GM10248 (cell line): ENCODE data around the gene NEK4.
A peak's percentile ranks its signal among the peaks of the same experiment; 100 is the strongest.

Experiments
- CTCF ChIA-PET: fragments of 300-600 bp; sonication (Branson Sonifier 250); formaldehyde crosslinking; extraction: SDS; loops from one replicate; lab custom pipeline; 2021; ENCODE audit warnings: antibody characterized with exemption; lab: Yijun Ruan, JAX
- POLR2A ChIA-PET: fragments of 350-650 bp; sonication (Branson Sonifier 250); formaldehyde crosslinking; extraction: SDS; loops from one replicate; lab custom pipeline; 2020; ENCODE audit warnings: antibody characterized with exemption; lab: Yijun Ruan, JAX
- DNase-seq: peaks from one replicate; pipeline ENCODE4 v3.0.0; 2012; ENCODE audit errors: extremely low spot score
- CTCF ChIP-seq: IDR thresholded peaks from 2 replicates; pipeline ENCODE4 v1.5.1; 2012; ENCODE audit warnings: mild to moderate bottlenecking, low read depth; ENCODE audit errors: extremely low read depth, missing control alignments, control extremely low read depth

Gene NEK4

DNA sequence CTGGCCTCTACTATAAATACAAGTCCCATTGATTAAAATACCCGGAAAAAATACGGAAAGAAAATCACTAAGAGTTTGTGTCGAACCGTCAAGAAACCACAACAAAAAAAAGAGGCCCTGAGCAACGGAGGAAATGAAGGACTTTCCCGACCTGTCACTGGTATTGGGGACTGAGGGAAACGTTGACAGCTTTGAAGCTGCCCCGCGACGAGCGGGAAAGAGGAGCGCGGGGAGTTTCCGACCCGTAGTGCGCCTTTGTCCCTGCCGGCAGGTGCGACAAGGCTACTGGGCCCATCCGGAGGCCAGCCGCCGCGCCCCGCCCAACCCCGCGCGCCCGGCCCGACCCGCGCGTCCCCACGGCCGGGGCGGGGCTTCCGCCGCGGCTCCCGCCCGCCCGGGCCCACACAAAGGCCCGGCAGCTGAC is 85.4 kb downstream of the NEK4 start:
- peak; percentile 94 for DNase-seq
- no peak for TF ChIP-seq CTCF
- ChIA-PET POLR2A (interaction anchor here (0.9 kb wide), 1 partner anchor 14 kb away, joined by 3 read pairs; no protein-coding TSS in a partner anchor), CTCF (interaction anchor here (2.1 kb wide), 1 partner anchor 23 kb away, joined by 6 read pairs; no protein-coding TSS in a partner anchor)

GRCh38 chr3:52684184-52684583 is 86.6 kb downstream of the NEK4 start:
- POLR2A ChIA-PET: no interaction called here
- CTCF ChIA-PET: no interaction called here
- TF ChIP-seq CTCF: no peak
- no peak for DNase-seq

DNA sequence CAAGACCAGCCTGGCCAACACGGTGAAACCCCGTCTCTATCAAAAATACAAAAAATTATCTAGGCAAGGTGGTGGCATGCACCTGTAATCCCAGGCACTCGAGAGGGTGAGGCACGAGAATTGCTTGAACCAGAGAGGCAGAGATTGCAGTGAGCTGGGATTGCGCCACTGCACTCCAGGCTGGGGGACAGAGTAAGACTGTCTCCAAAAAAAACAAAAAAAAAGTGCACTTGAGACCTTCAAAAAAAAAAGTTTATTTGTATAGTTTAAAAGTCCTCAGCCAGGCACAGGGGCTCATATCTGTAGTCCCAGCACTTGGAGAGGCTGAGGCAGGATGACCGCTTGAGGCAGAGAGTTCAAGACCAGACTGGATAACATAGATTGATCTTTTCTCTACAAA is 87.1 kb downstream of the NEK4 start:
- ChIA-PET CTCF (no interaction called here), POLR2A (no interaction called here)
- no peak for DNase-seq
- no peak for TF ChIP-seq CTCF

DNA sequence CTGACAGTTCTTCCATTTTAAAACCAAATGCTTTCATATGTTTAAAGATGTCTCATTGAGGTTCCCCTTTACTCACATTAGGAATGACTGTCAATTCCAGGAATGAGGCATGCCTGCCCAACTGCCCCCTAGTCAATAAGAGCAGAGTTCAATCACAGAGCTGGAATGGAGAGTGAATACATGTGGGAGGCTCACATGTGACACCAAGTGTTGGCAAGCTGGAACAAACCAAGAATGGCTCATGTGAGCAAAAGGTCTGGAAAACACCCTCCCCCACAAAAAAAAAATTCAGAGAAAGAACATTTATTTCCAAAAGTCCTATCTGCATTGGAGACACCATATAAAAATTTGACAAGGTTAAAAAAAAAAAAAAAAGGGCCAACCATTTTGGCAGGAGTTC is 88.7 kb downstream of the NEK4 start:
- POLR2A ChIA-PET: no interaction called here
- no peak for DNase-seq
- CTCF ChIA-PET: interaction anchor here (1.4 to 1.6 kb wide), 3 partner anchors 10 to 213 kb away, joined by 3 to 4 read pairs (median 3); no protein-coding TSS in a partner anchor
- peak; percentile 20 for TF ChIP-seq CTCF

- POLR2A ChIA-PET: no interaction called here
- CTCF ChIA-PET: interaction anchor here (1.4 to 1.6 kb wide), 3 partner anchors 10 to 213 kb away, joined by 3 to 4 read pairs (median 3); no protein-coding TSS in a partner anchor
- DNase-seq: no peak
- no peak for TF ChIP-seq CTCF
Observed at GRCh38 chr3:52681596-52681995, 89.1 kb downstream of the NEK4 start.

DNA sequence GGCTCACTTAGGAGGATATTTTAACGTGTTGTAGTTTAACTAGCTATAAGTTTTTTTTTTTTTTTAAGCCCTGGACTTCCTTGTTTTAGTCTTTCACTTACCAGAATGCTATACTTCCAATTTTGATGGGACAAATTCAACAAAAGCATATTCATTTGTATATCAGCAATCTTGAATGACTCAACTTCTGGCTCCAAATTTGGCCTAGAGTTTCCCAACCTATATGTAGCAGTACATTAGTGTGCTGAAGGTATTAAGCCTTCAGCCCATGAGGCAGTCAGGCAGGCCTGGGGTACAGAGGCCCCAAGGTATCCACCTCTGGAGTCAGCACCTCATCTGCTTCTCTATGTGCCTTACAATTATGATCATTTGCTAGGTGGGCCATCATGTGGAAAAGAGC is 90.9 kb downstream of the NEK4 start:
- CTCF ChIA-PET: interaction anchor here (1.3 to 1.5 kb wide), 2 partner anchors 11 to 14 kb away, joined by 4 read pairs; no protein-coding TSS in a partner anchor
- POLR2A ChIA-PET: no interaction called here
- TF ChIP-seq CTCF: no peak
- no peak for DNase-seq
